OCI-M1 (cell line): Measurements from ENCODE around the gene NFATC2.

Experiments used
- DNase-seq: peaks from one replicate; lab custom pipeline; 2025; lab: John Stamatoyannopoulos, UW

NFATC2 gene

DNA sequence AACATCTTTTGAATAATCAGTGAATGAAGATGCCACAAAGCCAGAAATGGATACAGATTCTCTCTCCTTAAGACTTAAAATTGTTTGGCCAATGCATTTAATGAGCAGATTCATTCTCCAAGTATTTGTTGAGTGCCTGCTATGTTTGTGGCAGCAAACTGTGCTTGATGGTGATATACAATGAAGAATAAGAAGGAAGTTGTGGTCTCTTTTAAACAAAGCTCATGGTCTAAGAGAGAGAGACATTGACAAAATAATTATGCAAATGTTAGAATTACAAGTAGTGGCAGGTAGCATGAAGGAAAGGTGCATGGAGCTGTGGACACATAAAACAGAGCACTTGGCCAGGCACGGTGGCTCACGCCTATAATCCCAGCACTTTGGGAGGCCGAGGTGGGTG lies 28.3 kb downstream of the NFATC2 start:
- DNase-seq = no peak

DNA sequence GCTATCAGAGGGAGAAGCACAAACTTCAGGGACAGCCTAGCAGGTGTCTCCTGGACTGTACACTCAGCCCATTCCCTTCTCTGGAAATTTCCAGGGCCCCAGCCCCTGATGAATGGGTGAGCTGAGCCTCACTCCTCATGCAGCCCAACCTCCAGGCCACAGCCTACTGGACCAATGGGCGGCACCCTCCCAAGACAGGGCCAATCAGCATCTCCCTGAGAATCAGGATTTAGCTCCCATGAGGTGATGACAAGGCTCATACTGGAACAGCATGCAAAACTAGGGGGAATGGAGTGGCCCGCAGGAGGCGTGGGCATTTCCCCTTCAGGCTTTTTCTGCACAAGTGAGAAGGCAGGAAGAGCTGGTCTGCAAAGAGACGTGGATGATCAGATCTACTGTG lies 29.0 kb downstream of the NFATC2 start:
- no peak for DNase-seq

DNA sequence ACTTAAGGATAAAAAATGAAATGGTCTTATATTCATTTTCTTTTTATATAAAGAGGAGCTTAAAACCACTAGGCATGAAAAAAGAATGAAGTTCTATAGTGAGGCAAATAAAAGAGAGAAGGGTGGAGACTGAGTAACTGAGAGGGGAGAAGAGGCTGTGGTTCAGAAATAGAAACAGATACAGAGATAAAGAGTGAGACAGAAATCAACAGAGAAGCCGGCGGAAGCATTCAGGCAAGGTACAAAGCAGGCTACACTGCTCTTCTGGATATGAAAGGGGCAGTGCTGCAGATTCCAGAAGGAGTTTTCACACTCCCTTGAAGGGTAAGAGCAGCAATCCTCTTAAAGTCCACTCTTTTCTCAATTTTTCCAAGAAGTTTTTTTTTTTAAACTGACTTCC lies 29.9 kb downstream of the NFATC2 start:
- peak; percentile 58 for DNase-seq

DNA sequence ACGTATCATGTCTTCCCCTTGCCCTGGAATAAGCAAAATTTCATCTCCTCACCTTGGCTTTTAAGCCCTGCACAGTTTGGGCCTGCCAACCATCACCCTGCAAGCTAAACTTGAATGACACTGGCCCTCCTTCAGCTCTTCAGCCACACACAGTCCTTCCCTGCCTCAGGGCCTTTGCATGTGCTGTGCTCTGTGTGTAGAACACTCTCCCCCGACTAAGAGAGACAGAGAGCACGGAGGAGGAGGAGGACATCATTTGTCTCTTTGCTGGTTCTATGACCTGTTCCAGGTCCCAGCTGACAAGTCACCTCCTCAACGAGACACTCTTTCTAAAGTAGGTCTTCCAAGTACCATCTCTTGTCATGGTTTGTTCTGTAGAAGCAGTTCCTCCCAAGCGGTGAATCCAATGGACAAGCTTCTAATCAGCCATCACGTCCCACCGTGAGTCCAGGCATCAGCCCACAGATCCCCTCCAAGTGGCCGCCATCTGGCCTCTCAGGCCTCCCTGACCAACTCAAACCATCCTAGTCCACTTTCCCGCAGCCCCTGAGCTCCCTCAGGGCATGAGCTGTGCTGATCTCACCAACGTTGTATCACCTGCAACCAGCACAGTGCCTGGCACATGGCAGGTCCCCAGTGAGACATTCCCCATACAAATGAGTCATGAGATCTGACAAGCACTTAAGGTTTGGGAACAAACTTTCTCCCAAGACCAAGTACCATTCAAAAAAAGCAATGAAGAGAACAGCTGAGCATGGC lies 30.5 kb downstream of the NFATC2 start:
- no peak for DNase-seq

- DNase-seq = no peak
These were observed 31.4 kb downstream of the NFATC2 start for GRCh38 chr20:51510936-51511605.

DNA sequence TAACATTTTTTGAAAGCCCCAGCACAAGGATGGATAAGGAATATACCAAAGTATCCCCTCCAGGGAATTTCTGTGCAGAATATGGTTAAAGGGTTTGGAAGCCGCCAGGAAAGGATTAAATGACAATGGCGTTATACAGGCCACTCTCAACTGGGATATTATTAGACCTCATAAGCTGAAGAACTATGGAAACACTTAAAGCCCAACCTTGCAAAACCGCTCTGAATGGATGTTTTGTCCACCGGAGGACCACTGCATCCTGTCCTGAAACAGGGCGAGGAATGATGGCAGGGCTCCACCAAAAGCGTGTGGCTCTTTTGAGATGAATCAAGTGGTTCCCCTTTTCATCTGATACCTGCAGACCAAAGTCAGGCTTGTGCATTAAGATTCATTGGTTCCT lies 32.4 kb downstream of the NFATC2 start:
- no peak for DNase-seq

GRCh38 chr20:51509208-51509607 lies 33.3 kb downstream of the NFATC2 start:
- DNase-seq = no peak

DNA sequence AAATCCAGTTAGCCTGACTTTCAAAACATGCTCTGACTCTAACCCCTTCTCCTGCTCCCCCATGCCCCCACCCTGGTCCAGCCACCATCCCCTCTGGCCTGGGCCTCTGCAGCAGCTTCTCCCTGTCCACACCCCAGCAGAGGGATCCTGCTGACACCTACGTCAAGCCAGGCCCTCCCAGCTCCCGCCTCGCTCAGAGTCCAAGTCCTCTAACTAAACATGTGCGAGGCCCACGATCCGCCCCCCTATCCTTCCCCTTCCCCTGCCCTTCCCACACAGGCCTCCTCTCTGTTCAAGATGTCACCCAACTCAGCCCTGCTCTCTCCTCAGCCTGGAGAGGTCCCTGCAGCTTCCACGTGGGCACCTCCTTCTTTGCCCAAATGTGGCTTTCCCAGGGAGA lies 33.7 kb downstream of the NFATC2 start:
- DNase-seq = no peak

GRCh38 chr20:51508158-51508557 lies 34.4 kb downstream of the NFATC2 start:
- DNase-seq = no peak

- DNase-seq = no peak
These were observed 35.1 kb downstream of the NFATC2 start for GRCh38 chr20:51507216-51508036.

GRCh38 chr20:51506527-51507215 lies 35.8 kb downstream of the NFATC2 start:
- DNase-seq = no peak

GRCh38 chr20:51505566-51505965 lies 37.0 kb downstream of the NFATC2 start:
- no peak for DNase-seq

DNA sequence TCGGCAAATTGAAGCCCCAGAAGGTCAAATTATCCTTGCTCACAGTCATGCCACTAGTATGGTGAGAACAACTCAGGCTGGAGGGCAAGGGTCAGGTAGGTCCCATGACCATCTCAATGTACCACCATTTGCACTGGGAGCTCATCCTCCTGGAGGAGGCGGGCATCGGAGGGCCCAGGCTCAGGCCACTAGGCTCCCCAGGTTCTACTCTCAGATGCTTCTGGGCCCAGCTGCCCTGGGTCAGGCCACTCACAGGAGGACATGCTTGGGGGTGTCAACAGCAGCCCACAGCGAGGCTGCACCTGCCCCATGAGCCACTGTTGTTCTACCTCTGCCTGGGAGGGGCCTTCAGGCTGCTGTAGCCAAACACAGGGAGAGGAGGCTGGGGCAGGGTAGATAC lies 39.1 kb downstream of the NFATC2 start:
- DNase-seq = no peak

DNA sequence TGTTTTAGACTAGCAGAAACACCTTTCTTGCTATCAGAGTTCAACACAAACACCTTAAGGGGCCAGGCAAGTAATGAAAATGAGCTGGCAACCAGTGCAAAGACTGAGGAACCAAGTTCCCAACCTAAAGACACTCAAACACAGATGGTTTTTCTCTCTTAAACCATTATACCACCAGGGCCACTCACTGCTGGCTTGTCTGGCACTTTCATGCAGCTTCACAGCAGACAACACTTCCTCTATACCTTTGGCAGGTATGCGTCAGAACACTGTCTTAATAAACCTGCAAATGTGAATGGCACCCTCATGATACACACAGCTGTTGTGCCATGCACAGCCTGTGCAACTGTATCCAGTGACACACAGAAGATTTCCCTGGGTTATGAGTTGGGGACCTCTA lies 41.6 kb downstream of the NFATC2 start:
- peak; percentile 18 for DNase-seq

GRCh38 chr20:51500311-51500710 lies 42.2 kb downstream of the NFATC2 start:
- peak; percentile 57 for DNase-seq

GRCh38 chr20:51498765-51499540 lies 43.6 kb downstream of the NFATC2 start:
- no peak for DNase-seq

DNA sequence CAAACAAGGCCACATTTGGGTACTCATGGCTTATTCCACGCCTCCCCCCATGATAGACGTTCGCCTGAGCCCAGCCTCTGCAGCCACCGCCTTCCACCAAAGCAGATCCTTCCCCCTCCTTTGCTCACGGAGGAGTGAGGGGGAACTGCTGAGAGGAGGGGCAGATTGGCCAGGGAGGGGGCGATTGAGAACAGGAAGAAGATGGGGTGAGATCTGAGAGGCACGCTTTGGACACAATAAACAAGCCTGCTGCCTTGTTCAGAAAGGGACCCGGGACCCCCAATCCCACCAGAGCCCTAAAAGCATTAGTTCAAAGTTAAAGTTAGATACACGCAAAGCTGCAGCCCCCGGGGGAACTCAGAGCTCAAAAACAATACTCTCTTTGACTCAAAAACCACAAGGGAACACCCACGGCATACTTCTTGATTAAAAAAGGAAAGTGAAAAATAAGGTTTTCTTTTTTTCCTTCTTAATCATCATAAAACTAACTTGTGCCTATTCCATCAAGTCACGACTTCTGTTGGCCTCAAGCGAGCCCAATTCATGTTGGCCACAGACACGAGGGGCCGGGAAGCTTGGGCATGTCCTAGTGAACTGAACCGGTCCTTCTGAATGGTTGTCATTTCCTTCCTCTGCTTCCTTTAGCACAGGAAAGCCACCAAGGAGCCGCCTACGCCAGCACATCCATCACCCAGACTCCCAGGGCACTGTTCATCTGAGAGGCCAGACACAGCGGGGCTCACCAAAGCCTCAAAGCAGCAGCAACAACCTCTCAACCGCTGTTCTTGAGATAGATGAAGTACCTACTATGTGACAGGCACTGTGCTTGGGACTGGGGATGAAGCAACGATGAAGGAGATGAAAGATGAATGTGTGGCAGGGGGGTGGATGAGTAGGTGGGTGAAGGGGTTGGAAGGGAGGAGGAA lies 44.7 kb downstream of the NFATC2 start:
- DNase-seq = peak; percentile 37

- no peak for DNase-seq
These were observed 45.6 kb downstream of the NFATC2 start for GRCh38 chr20:51496964-51497363.

GRCh38 chr20:51495921-51496545 lies 46.5 kb downstream of the NFATC2 start:
- DNase-seq = no peak

DNA sequence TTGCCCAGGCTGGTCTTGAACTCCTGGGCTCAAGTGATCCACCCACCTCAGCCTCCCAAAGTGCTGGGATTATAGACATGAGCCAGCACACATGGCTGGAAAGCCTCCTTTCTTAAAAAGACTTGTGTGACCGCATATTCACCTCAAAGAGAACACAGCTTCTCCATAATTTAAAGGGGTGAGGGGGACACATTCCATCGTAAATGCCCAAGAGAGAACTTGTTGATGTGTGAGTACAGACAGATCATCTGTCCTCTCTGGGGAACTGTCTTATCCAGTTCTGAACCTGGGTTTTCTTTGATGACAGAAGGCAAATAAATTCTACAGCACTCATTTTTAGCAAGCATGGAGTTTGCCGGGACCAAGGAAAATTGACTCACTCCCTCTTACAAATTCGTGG lies 47.2 kb downstream of the NFATC2 start:
- DNase-seq = no peak
